Measurements from ENCODE around the gene C10orf90.

C10orf90 gene

GRCh38 chr10:126468876-126469643 is 201.4 kb downstream of the C10orf90 start:
- no peak for DNase-seq

- no peak for DNase-seq
These were observed 202.0 kb downstream of the C10orf90 start for GRCh38 chr10:126468467-126468866.

- peak in 1 of 51 donors; percentile 32 for DNase-seq
These were observed 204.7 kb downstream of the C10orf90 start for GRCh38 chr10:126465771-126466170.

- no peak for DNase-seq
These were observed 207.2 kb downstream of the C10orf90 start for GRCh38 chr10:126463286-126463685.

DNA sequence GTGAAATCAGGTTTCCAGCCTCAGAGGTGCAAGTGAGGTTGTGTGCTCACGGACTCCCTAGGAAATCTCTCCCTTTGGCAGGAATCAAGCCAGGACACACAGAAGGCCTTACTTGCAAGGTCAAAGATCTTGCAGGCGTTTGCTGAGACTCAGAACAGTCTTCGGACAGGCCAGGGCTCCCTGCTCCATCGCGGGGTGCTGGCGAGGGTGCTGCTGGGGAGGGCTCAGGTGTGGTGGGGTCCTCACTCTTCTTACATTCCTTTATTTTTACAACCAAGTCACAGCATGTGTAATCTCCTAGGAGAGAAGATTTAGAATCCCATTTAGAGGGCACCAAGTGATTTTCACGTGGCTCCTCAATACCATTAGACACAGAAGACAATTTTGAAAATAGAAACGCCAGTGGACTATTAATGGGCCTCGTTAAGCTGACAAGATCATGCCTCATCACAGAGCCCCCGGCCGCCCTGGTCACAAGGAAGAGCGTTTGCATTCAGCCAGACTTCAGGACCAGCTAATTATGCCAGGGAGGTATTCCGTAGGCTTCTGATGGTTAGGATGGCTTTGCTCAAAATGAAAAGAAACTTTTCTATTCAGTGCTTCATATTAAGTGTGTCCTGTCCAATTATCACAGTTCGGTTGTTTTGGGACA is 209.1 kb downstream of the C10orf90 start:
- no peak for DNase-seq

DNA sequence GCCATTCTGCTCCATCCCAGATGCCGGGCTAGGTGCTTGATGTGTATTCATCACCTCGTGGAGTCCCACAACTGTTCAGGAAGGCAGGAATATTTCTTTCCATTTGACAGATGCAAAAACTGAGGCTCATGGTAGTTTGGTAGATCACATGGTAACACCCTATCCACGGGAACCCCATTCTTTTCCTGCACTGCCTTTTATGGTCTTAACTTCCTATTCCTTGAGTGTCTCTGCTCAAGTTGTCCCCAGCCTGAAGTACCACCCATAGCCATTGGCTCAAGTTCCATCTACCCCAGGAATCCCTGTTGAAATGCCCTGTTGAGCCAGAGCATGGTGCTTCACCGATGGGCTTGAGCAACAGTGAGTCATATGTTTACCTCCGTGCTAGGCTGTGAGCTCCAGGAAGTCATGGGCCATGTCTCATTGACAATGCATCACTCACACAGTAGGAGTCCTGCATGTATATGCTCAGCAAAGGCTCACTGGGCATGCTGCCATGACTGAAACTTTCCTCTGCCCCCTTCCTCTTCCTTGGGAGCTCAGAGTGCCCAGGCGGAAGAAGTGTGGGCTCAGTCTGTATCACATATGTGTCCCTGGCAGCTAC is 210.5 kb downstream of the C10orf90 start:
- no peak for DNase-seq

- peak in 2 of 51 donors; percentile 14 to 16 for DNase-seq
These were observed 211.3 kb downstream of the C10orf90 start for GRCh38 chr10:126459032-126459831.

GRCh38 chr10:126458466-126458865 is 212.0 kb downstream of the C10orf90 start:
- DNase-seq = no peak

DNA sequence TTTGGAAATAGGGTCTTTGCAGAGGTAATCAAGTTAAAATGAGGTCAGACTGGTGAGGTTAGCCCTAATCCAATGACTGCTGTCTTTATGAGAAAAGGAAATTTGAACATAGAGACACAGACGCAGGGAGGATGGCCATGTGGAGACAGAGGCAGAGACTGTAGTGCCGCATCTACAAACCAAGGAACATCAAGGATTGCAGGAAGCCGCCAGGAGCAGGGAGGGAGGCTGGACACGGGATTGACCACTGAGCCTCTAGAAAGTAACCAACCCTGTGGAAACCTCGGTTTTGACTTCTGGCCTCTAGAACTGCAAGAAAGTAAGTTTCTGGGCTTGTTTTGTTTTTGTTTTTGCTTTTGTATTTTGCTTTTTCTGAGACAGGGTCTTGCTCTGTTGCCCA is 213.9 kb downstream of the C10orf90 start:
- DNase-seq = no peak

- DNase-seq = no peak
These were observed 214.6 kb downstream of the C10orf90 start for GRCh38 chr10:126455766-126456405.

- no peak for DNase-seq
These were observed 215.3 kb downstream of the C10orf90 start for GRCh38 chr10:126455036-126455765.

DNA sequence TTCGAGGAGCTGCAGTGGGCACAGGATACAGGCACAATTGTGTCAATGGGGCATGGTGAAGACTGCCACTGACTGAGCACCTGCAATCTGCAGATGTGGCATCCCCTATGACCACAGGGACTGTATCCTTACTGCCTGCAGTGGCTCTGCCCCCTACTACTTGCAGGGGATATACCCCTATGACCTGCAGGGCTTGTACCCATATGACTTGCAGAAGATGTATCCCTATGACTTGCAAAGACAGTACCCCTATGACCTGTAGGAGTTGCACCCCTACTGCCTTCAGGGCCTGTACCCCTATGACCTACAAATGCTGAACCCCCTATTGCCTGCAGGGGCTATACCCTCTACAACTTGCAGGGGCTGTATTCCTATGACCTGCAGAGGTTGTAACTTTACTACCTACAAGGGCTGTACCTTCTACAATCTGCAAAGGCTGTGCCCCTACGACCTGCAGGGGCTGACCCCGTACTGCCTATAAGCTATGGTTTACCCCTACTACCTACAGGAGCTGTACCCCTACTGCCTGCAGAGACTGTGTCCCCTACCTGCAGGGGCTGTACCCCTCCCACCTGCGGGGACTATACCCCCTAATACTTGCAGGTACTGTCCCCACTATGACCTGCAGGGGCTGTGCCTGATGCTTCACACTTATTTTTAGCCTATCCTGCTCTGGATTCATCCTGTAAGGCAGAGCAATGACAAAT is 216.3 kb downstream of the C10orf90 start:
- DNase-seq = no peak

DNA sequence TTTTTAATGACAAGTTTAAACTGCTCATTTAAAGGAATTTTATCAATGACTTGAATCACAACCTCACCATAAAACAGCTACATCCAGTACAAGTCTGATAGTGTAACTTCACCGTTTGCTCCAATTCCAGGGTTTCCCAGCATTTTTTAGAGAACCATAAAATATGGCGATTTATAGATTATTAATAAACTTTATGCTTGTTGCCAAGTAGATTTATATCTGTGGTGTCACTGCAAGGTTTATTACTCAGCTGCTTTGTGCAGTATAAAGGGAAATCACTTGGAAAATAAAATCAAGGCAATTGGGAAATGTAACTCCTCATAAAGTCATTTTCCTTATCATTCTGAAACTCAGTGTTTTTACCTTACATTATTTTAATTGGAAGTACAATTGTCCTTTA is 218.2 kb downstream of the C10orf90 start:
- no peak for DNase-seq

DNA sequence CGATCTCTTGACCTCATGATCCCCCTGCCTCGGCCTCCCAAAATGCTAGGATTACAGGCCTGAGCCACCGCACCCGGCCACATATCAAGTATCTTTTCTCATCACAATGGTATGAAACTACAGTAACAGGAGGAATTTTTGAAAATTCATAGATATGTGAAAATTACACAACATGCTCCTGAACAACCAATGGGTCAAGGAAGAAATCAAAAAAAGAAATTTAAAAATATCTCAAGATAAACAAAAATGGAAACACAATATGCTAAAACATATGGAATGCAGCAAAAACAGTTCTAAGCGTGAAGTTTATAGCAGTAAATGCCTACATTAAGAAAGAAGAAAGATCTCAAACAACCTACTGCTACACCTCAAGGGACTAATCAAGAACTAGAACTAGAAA is 222.4 kb downstream of the C10orf90 start:
- no peak for DNase-seq

DNA sequence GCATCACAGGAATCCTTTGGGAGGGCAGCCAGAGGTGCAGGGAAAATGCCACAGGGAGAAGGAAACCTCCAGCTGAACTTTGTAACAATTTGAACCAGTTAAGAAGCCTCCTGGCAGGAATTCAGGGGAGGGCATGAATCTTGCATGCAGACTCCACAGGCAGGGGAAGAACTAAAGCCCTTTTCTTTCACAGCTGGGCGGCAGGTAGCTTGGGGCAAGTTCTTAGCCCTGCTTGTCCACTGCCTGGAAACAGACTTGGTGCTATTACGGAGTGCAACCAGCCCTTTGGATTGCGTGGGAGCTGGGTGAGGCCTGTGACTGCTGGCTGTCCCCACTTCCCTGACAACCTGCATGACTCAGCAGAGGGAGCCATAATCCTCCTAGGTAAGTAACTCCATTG is 230.6 kb downstream of the C10orf90 start:
- peak in 1 of 51 donors; percentile 4 for DNase-seq

- DNase-seq = no peak
These were observed 232.1 kb downstream of the C10orf90 start for GRCh38 chr10:126438407-126438783.

- no peak for DNase-seq
These were observed 232.7 kb downstream of the C10orf90 start for GRCh38 chr10:126437635-126438406.

DNA sequence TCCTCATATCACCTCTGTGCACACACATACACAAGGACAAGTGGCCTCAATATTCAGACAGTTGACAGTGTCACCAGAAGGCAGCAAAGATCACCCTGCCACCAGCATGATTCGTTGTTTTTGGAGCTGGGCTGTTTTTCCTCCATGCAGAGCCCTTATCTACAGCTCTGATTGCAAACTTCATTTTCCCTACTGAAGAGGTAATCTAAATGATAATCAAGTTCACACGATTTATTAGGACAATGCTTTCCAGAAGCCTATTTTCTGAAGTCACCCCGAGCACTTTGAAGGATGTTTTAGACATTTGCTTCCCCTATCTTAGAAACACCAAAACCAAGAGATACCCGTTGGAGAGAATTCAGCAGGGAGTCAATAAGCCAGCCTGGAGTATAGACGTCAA is 236.3 kb downstream of the C10orf90 start:
- no peak for DNase-seq

DNA sequence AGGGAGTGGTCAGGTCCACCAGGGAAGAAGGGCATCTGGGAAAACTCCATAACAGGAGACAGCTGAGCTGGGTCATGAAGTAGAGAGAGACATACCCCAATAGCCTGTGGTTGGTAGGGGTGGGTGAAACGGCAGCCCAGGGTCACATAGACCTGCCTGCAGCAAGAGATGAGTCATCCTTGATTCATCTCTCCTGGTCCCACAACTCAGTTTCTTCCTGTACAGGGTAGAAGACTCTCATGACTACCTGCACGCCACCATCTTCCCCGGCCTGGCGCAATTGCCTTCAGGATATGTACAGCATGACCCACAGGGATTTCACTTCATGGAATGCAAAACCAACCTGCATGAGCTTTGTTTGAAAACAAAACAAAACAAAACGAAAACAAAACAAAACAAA is 237.1 kb downstream of the C10orf90 start:
- DNase-seq = no peak

Measured in hypothalamus (tissue), 51 donors.